ENCODE results near the gene NCF1. TPM values are rescaled to one million over a fixed set of nuclear protein-coding genes. Genes with fewer than 3 reads are reported as not detected.
A peak's percentile ranks its signal among the peaks of the same experiment; 100 is the strongest.

Gene NCF1
- total and polyA plus RNA-seq, 2 of the 4 experiments (the other 2 are of a cell fraction): not detected

DNA sequence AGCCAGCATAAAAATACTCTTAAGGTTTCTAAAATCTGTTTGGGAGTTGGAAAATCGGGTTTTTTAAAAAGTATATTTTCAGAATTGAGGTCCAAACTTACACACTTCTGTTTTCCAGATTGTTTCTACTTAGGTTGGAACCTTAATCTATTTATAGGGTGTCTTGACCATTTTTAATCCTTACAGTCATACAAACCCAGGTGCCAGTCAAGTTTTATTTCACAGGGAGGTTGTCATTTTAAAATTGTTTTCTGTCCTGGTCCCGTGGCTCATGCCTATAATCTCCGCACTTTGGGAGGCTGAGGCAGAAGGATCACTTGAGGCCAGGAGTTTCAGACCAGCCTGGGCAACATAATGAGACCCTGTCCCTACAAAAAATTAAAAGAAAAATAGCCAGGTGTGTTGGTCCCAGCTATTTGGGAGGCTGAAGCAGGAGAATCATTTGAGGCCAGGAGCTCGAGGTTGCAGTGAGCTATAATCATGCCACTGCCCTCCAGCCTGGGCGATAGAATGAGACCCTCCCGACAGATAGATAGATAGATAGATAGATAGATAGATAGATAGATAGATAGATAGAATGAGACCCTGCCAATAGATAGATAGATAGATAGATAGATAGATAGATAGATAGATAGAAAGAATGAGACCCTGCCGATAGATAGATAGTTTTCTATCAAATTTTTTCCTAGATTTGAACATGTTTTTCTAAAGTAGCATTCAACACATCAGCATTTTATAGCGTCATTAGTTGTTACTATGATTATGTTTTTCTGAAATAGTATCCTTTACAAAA is 47.3 kb upstream of the NCF1 start:
- Histone ChIP-seq H4K5ac (ENCODE audit: low read depth, low read length) (peak overlapping the region; percentile 92), H2BK20ac (ENCODE audit: low read depth, low read length) (no peak overlapping the region), H3K56ac (ENCODE audit: extremely low read depth, insufficient read depth, low read length) (no peak overlapping the region), H3K14ac (replicated peaks; ENCODE audit: low read depth, low read length) (no peak overlapping the region), H2BK5ac (ENCODE audit: low read depth, low read length, poor library complexity, severe bottlenecking) (peak overlapping the region; percentile 97), H3K79me1 (ENCODE audit: low read depth in 1 of 2, low read length in 2 of 2) (peaks cover 26 to 29% of the 10 kb centered on the region in 2 experiments), H2BK15ac (ENCODE audit: low read depth, low read length) (no peak overlapping the region; the same call in 2 of the 3 replicates), H3K4me3 (ENCODE audit: insufficient read depth, low read depth, low read length) (no peak overlapping the region), H2BK120ac (ENCODE audit: low read depth, low read length) (peak overlapping the region; percentile 70; the same call in 1 of the 2 replicates), H2AK9ac (replicated peaks; ENCODE audit: low read depth, low read length, poor library complexity) (no peak overlapping the region), H3K27me3 (ENCODE audit: control insufficient read depth, insufficient read depth, low read length) (no peaks in the 10 kb centered on the region), H3K4me2 (ENCODE audit: low read depth, low read length) (no peak overlapping the region), H3K9me1 (ENCODE audit: insufficient read depth, low read length) (peaks cover 6% of the 10 kb centered on the region), H3K18ac (ENCODE audit: low read depth, low read length) (peak overlapping the region; percentile 32), H3K36me3 (ENCODE audit: control insufficient read depth, insufficient read depth, low read length) (peaks cover 14% of the 10 kb centered on the region), H3K9ac (ENCODE audit: low read depth, low read length) (no peak overlapping the region), H3K23ac (ENCODE audit: low read depth, low read length) (0 out of 2 replicates have a peak overlapping the region, but pooled peaks have one; percentile 2), H2AK5ac (ENCODE audit: low read depth, low read length) (no peak overlapping the region), H3K4ac (ENCODE audit: low read depth, low read length) (peak overlapping the region; percentile 17; the same call in 1 of the 2 replicates), H3K9me3 (ENCODE audit: control insufficient read depth, insufficient read depth, low read length) (no peaks in the 10 kb centered on the region), H2AFZ (replicated peaks; ENCODE audit: low read length, poor library complexity) (no peak overlapping the region), H4K91ac (ENCODE audit: insufficient read depth, low read depth, low read length) (peak overlapping the region; percentile 81; the same call in 1 of the 2 replicates), H4K20me1 (ENCODE audit: insufficient read depth, low read length) (no peaks in the 10 kb centered on the region), H4K8ac (ENCODE audit: low read depth in 2 of 2, low read length in 2 of 2) (peak overlapping the region; percentile 24 to 81; a peak in 2 of 4 replicates), H3K27ac (ENCODE audit: insufficient read depth, low read length) (peak overlapping the region; percentile 76; the same call in 1 of the 2 replicates), H3K4me1 (ENCODE audit: control insufficient read depth, insufficient read depth, low read length) (peaks cover 9% of the 10 kb centered on the region)
- in situ Hi-C loops (cut with MboI; ENCODE audit: low sequenced_read_pairs) (no loop called here), intact Hi-C loops (cut with micrococcal nuclease) (no loop called here), dilution Hi-C loops (cut with HindIII; ENCODE audit: low sequenced_read_pairs, unreplicated experiment) (no loop called here)
- no TSS peak for BruUV-seq (replicated peaks)
- no CpG with 5 or more reads among the region's 8 CpGs for WGBS, 2 experiments (ENCODE audit: extremely low coverage in 2 of 2, insufficient read length in 1 of 2)
- ATAC-seq (ENCODE audit: low read depth) (no peak), DNase-seq (no peak)
- TF ChIP-seq POLR2A (IDR thresholded peaks at IDR 0.05; ENCODE audit: low read depth, low read length): no peak
- no peak for TF ChIP-seq MXI1 (IDR thresholded peaks at IDR 0.05; ENCODE audit: borderline replicate concordance, low read depth, low read length)
- no peak for TF ChIP-seq SMC3 (IDR thresholded peaks at IDR 0.05; ENCODE audit: low read depth, low read length)
- no peak for TF ChIP-seq RCOR1 (IDR thresholded peaks at IDR 0.05; ENCODE audit: insufficient replicate concordance, low read length)
- TF ChIP-seq, protein P1, sequence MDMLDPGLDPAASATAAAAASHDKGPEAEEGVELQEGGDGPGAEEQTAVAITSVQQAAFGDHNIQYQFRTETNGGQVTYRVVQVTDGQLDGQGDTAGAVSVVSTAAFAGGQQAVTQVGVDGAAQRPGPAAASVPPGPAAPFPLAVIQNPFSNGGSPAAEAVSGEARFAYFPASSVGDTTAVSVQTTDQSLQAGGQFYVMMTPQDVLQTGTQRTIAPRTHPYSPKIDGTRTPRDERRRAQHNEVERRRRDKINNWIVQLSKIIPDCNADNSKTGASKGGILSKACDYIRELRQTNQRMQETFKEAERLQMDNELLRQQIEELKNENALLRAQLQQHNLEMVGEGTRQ (IDR thresholded peaks at IDR 0.05; ENCODE audit: low read depth, low read length): no peak
- TF ChIP-seq, protein P2, sequence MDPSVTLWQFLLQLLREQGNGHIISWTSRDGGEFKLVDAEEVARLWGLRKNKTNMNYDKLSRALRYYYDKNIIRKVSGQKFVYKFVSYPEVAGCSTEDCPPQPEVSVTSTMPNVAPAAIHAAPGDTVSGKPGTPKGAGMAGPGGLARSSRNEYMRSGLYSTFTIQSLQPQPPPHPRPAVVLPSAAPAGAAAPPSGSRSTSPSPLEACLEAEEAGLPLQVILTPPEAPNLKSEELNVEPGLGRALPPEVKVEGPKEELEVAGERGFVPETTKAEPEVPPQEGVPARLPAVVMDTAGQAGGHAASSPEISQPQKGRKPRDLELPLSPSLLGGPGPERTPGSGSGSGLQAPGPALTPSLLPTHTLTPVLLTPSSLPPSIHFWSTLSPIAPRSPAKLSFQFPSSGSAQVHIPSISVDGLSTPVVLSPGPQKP (IDR thresholded peaks at IDR 0.05; ENCODE audit: borderline replicate concordance, low read depth, low read length): no peak
- TF ChIP-seq MAZ (IDR thresholded peaks at IDR 0.05; ENCODE audit: borderline replicate concordance, low read depth, low read length): no peak
- CTCF ChIA-PET: no interaction called here
- POLR2A ChIA-PET (ENCODE audit: unreplicated experiment): no interaction called here

All from IMR-90 (cell line).